MM.1S (cell line): Measurements from ENCODE around the gene NCAM2.

Experiments used
- DNase-seq: peaks from one replicate; pipeline ENCODE4 v3.0.0-alpha.2; 2015
- H2AFZ ChIP-seq: fragments of 300-600 bp; sonication (generic); 2 replicates; pipeline ENCODE4 v1.6.0; 2016; ENCODE audit warnings: antibody characterized with exemption, low read length
- H3F3A ChIP-seq: fragments of 300-600 bp; sonication (generic); 2 replicates; pipeline ENCODE4 v1.6.1; 2016; ENCODE audit warnings: mild to moderate bottlenecking, antibody characterized with exemption, low read length, moderate library complexity, mixed read lengths; ENCODE audit not compliant: insufficient read depth
- H3K27ac ChIP-seq: fragments of 300-600 bp; sonication (generic); 2 replicates; pipeline ENCODE4 v1.5.1; 2016; ENCODE audit warnings: mild to moderate bottlenecking, low read length
- H3K27me3 ChIP-seq: fragments of 300-600 bp; sonication (generic); replicated peaks from 2 replicates; pipeline ENCODE4 v1.6.0; 2016; ENCODE audit warnings: low read length; ENCODE audit not compliant: insufficient read depth
- H3K36me3 ChIP-seq: fragments of 300-600 bp; sonication (generic); replicated peaks from 2 replicates; pipeline ENCODE4 v1.6.1; 2016; ENCODE audit warnings: mild to moderate bottlenecking, low read length, mixed read lengths; ENCODE audit not compliant: insufficient read depth
- H3K4me1 ChIP-seq: fragments of 300-600 bp; sonication (generic); 2 replicates; pipeline ENCODE4 v1.6.1; 2016; ENCODE audit warnings: low read length, mixed read lengths
- H3K4me2 ChIP-seq: fragments of 300-600 bp; sonication (generic); 2 replicates; pipeline ENCODE4 v1.6.0; 2016; ENCODE audit warnings: low read depth, low read length
- H3K4me3 ChIP-seq: fragments of 300-600 bp; sonication (generic); 2 replicates; pipeline ENCODE4 v1.5.1; 2016; ENCODE audit warnings: low read length, mixed read lengths
- H3K79me2 ChIP-seq: fragments of 300-600 bp; sonication (generic); 2 replicates; pipeline ENCODE4 v1.6.1; 2016; ENCODE audit warnings: mixed run types, low read length, mixed read lengths
- H3K9ac ChIP-seq: fragments of 300-600 bp; sonication (generic); 2 replicates; pipeline ENCODE4 v1.6.1; 2016; ENCODE audit warnings: low read length, mixed read lengths
- H3K9me2 ChIP-seq: fragments of 300-600 bp; sonication (generic); replicated peaks from 2 replicates; pipeline ENCODE4 v1.6.1; 2016; ENCODE audit warnings: mild to moderate bottlenecking, low read length, mixed read lengths; ENCODE audit not compliant: insufficient read depth
- H3K9me3 ChIP-seq: fragments of 300-600 bp; sonication (generic); replicated peaks from 2 replicates; pipeline ENCODE4 v1.6.1; 2016; ENCODE audit warnings: mild to moderate bottlenecking, low read length, mixed read lengths; ENCODE audit not compliant: insufficient read depth
- H4K20me1 ChIP-seq: fragments of 300-600 bp; sonication (generic); 2 replicates; pipeline ENCODE4 v1.6.1; 2016; ENCODE audit warnings: mild to moderate bottlenecking, low read length, moderate library complexity, mixed read lengths; ENCODE audit not compliant: insufficient read depth
- CTCF ChIP-seq: fragments of 300-600 bp; sonication (generic); IDR thresholded peaks from 2 replicates; pipeline ENCODE4 v1.5.1; 2016; ENCODE audit warnings: antibody characterized with exemption, low read length, mixed read lengths
- EZH2 ChIP-seq: fragments of 300-600 bp; sonication (generic); optimal IDR thresholded peaks from 2 replicates; pipeline ENCODE3; 2017; ENCODE audit warnings: low read depth, mild to moderate bottlenecking, antibody characterized with exemption, low read length, mixed read lengths
- EZH2phosphoT487 ChIP-seq: fragments of 300-600 bp; sonication (generic); IDR thresholded peaks from 2 replicates; pipeline ENCODE4 v1.6.1; 2018; ENCODE audit warnings: antibody characterized with exemption, low read length

The NCAM2 gene

GRCh38 chr21:21199342-21200102 lies 201.3 kb downstream of the NCAM2 start:
- no peaks in the 10 kb centered on the region for H3K36me3 ChIP-seq
- no peak overlapping the region for H2AFZ ChIP-seq
- no peaks in the 10 kb centered on the region for H3K4me1 ChIP-seq
- H4K20me1 ChIP-seq: no peaks in the 10 kb centered on the region; the same call in 1 of the 2 replicates
- H3K9me3 ChIP-seq: no peaks in the 10 kb centered on the region
- H3K27me3 ChIP-seq: no peaks in the 10 kb centered on the region
- TF ChIP-seq CTCF (no peak), EZH2 (no peak), EZH2phosphoT487 (no peak)
- no peak for DNase-seq
- no peaks in the 10 kb centered on the region for H3F3A ChIP-seq
- H3K9me2 ChIP-seq: no peaks in the 10 kb centered on the region
- H3K27ac ChIP-seq: no peak overlapping the region
- no peak overlapping the region for H3K4me3 ChIP-seq
- no peaks in the 10 kb centered on the region for H3K79me2 ChIP-seq
- H3K9ac ChIP-seq: no peak overlapping the region
- no peak overlapping the region for H3K4me2 ChIP-seq

- H3K79me2 ChIP-seq: no peaks in the 10 kb centered on the region
- H3K9me3 ChIP-seq: no peaks in the 10 kb centered on the region
- no peaks in the 10 kb centered on the region for H3K36me3 ChIP-seq
- no peaks in the 10 kb centered on the region; the same call in 1 of the 2 replicates for H4K20me1 ChIP-seq
- H3F3A ChIP-seq: no peaks in the 10 kb centered on the region
- no peak overlapping the region for H3K27ac ChIP-seq
- no peak overlapping the region for H3K4me3 ChIP-seq
- TF ChIP-seq EZH2phosphoT487: no peak
- H3K4me2 ChIP-seq: no peak overlapping the region
- H3K9me2 ChIP-seq: no peaks in the 10 kb centered on the region
- DNase-seq: no peak
- H2AFZ ChIP-seq: no peak overlapping the region
- H3K27me3 ChIP-seq: no peaks in the 10 kb centered on the region
- no peak overlapping the region for H3K9ac ChIP-seq
- H3K4me1 ChIP-seq: no peaks in the 10 kb centered on the region
Observed at GRCh38 chr21:21200103-21200938, 202.1 kb downstream of the NCAM2 start.

- no peaks in the 10 kb centered on the region; the same call in 1 of the 2 replicates for H4K20me1 ChIP-seq
- H3K9ac ChIP-seq: no peak overlapping the region
- no peak overlapping the region for H3K4me3 ChIP-seq
- DNase-seq: peak; percentile 11
- no peak overlapping the region for H2AFZ ChIP-seq
- no peaks in the 10 kb centered on the region for H3K9me2 ChIP-seq
- no peaks in the 10 kb centered on the region for H3K36me3 ChIP-seq
- no peaks in the 10 kb centered on the region for H3K4me1 ChIP-seq
- no peaks in the 10 kb centered on the region for H3K9me3 ChIP-seq
- no peak overlapping the region for H3K27ac ChIP-seq
- no peaks in the 10 kb centered on the region for H3F3A ChIP-seq
- TF ChIP-seq EZH2 (no peak), EZH2phosphoT487 (no peak), CTCF (no peak)
- H3K4me2 ChIP-seq: no peak overlapping the region
- H3K79me2 ChIP-seq: no peaks in the 10 kb centered on the region
- no peaks in the 10 kb centered on the region for H3K27me3 ChIP-seq
Observed at GRCh38 chr21:21200939-21201615, 202.9 kb downstream of the NCAM2 start.
